HG02678 (cell line): Measurements from ENCODE around the gene TSHZ2.
"Not testable (repeated sequence)": the region's sequence is repeated elsewhere in the genome, so short reads cannot be mapped to it uniquely, and the experiment has no call there.

ENCODE experiments used
- ATAC-seq: cut with Tn5 transposase; IDR thresholded peaks from one replicate; pipeline ENCODE4 v1.9.1; 2021; ENCODE audit warnings: mild to moderate bottlenecking, moderate library complexity; ENCODE audit not compliant: unreplicated experiment

The TSHZ2 gene

DNA sequence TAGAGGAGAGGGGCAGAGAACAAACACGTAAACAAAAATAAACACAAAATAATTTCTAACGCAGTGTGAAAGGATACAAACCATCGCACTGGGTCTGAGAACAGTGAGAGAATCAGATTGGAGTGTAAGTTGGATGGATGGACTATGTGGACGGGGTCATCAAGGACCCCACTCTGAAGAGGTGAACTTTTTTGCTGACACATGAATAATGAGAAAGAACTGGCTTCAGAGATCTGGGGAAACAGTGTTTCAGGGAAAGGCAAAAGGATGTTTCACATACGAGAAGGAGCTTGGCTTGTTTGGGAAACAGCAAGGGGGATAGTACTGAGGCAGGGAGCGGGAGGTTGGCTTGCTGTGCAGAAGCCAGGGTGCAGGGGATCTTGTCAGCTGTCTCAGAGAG is 326.1 kb downstream of the TSHZ2 start:
- ATAC-seq: no peak

DNA sequence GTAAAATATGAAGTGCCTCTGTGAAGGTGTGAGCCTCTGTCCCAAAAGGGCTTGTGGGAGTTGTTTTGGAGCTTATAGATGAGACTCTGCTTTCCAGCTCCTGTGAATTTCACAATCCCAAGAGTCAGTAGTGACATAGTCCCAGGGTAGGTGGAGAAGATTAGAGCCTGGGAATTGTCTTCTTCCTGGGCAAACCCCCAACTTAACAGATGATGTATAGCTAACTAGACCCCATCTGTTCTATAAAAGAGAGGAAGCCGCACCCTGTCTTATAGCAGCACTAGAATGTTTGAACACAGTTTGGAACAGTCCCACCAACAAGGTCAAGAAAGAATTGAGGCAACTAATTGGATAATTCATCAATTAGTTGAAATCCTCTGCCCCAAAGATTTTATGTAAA is 326.8 kb downstream of the TSHZ2 start:
- ATAC-seq: no peak

GRCh38 chr20:53299831-53300230 is 327.7 kb downstream of the TSHZ2 start:
- ATAC-seq: no peak

DNA sequence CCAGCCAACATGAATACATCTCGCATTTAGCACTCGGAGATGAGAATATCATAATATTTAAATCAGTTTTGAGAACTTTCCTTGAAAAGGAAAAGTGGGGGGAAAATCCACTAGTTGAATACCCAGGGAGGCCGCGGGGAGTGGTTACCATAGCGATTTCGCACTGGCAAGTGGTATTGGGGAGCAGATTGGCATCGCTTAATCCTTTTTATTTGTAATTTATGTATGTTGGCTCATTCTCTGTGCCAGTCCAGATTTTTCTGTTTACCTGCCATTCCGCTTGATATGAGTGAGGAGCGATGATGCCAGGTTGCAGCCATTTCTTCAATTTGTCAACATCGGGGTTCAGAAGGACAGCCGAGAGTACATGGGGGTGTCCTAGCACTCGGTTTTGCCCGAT is 329.7 kb downstream of the TSHZ2 start:
- no peak for ATAC-seq

GRCh38 chr20:53302695-53303412 is 330.7 kb downstream of the TSHZ2 start:
- ATAC-seq: no peak

DNA sequence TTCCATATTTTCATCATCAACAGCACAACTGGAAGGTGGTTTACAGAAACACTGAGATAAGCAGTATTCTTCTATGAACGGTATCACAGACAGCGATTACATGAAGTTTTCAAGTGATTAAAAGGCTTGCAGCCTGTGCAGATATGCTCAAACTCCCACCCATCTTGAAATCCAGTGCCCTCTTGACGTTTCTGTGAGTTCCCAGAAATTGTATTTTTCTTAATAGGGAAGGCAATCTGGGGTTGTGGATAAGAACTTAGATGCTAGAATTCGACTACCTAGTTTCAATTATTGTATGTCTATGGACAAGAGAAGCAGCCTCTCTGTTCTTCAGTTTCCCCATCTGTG is 331.2 kb downstream of the TSHZ2 start:
- no peak for ATAC-seq

- ATAC-seq: no peak
Measured at GRCh38 chr20:53304146-53304545, 332.0 kb downstream of the TSHZ2 start.

GRCh38 chr20:53306192-53306805 is 334.1 kb downstream of the TSHZ2 start:
- no peak for ATAC-seq

- ATAC-seq: no peak
Measured at GRCh38 chr20:53307964-53308597, 335.9 kb downstream of the TSHZ2 start.

DNA sequence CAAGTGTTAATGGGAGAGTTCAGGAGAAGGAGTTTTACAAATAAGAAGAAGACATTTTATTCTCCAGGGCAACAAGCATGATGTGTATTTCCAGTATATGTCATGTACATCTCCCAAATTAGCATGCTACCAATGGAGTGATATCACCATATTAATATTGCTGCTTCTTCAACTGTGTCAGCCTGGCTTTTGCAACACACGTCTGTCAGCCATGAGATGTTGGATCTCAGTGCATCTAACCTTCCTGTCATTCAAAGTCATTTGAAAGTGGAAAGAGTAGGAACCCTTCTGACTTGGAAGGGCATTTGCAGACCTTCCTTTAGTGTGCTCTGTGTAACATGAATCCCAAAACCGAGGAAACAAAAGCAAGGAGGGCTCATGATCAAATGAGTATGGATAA is 337.4 kb downstream of the TSHZ2 start:
- no peak for ATAC-seq

DNA sequence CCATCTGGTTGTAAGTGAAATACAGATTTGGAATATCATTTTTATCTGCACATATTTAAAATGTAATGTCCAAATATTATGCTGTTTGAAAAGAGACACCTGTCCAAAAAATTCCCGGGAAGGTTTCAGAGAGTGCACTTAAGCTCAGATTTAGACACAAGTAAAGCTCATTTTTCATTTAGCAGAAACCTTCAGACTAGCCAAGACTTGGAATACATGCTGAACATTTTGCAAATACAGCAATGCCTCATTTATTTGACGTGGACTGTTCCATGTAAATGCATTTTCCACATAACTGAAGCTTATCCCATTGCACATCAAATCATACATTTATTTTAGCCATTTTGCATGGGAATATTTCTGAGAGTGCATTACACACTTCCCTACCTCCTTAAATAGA is 340.8 kb downstream of the TSHZ2 start:
- ATAC-seq: no peak

DNA sequence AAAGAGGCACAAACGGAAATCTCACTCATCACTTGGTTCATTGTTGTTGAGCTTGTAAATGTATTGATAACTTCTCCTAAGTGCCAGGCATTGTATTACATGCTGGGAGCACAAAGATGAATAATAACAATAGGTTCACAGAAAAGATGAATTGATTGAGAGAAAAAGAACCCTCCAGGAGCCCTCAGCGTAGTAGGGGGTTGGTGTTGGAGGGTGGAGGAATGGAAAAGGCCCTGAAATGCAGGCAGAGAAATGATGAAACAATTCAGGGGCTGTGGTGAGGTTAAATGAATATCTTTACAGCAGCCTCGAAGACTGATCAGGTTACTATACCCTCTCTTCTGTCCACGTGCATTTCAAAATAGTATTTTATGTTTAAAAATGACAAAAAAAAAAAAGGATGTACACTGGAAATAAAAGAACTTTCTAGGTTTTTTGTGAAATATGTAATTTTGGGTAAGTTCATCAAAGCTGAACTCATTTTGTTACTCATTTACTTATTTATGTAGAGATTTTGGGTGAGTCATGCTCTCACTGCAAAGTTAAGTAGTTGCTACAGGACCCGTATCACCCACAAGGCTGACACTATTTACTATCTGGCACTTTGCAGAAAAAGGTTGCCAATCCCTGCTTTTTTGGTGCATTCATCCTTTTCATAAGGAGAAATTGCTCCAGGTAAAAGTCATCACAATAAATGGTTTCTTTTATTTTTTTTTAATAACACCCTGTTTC is 344.2 kb downstream of the TSHZ2 start:
- no peak for ATAC-seq

- no peak for ATAC-seq
Measured at GRCh38 chr20:53319200-53319599, 347.0 kb downstream of the TSHZ2 start.

DNA sequence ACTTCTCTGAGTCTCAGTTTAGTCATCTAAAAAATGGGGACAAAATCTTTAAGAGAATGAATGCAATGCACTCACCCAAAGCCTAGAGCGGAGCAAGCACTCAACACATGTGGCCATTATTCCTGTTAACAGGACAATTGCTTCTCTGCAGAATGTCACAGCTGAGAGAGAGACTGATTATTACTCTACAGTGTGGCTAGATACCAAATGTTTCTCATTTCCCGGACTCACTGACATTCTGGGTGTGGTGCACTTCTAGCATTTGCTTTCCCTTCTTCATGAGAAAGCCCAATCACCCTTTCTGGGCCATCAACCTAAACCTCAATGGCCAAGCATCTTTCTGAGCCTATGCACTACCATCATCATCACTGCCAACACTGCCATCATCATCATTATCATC is 347.6 kb downstream of the TSHZ2 start:
- no peak for ATAC-seq

DNA sequence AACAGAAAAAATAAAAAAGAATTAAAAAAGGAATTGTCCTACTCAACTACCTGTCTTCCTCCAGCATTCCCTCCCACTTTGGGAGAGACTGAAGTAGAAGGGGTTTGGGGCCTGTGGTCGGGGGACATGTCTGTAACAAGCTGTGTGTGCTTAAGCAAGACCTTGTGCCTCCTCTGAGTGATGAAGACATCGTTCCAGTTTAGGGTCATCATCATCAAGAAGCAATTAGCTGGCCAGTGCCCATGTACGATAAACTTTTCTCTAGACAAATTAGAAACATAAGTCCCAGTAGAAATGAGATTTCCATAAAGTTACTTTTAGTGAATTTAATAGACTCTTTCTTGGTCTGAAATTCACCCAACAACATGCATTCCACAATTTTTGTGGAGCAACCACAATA is 348.5 kb downstream of the TSHZ2 start:
- ATAC-seq: no peak

GRCh38 chr20:53321596-53321995 is 349.4 kb downstream of the TSHZ2 start:
- no peak for ATAC-seq

DNA sequence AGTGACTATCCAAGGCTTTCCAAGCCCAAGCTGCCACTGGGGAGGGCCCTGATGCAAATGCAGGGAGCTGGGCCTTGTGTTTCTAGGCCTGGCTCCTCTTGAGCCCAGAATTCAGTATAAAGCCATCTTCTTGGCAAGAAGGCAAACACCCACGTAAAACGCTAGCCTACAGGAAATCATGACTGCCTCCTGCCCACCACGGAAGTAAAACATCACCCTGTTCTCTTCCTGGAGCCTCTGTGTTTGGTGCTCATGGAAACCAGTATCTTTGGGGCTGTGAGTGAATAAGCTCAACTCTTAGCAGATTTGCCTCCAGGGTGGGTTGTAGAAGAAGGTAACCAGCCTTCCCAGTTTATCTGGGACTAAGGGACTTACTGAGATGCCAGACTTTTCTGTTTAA is 350.5 kb downstream of the TSHZ2 start:
- no peak for ATAC-seq

DNA sequence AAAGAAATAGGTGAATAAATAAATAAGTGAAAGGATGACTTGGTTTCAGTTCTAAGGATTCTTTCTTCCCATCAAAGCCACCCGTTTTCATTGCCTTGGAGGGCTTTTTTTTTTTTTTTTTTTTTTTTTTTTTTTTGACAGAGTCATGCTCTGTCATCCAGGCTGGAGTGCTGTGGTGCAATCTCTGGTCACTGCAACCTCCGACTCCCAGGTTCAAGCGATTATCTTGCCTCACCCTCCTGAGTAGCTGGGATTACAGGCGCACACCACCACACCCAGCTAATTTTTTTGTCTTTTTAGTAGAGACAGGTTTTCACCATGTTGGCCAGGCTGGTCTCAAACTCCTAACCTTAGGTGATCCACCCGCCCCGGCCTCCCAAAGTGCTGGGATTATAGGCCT is 351.3 kb downstream of the TSHZ2 start:
- ATAC-seq: not testable (repeated sequence)

GRCh38 chr20:53324816-53325215 is 352.7 kb downstream of the TSHZ2 start:
- ATAC-seq: no peak

- no peak for ATAC-seq
Measured at GRCh38 chr20:53328961-53329360, 356.8 kb downstream of the TSHZ2 start.

- ATAC-seq: no peak
Measured at GRCh38 chr20:53329781-53330180, 357.6 kb downstream of the TSHZ2 start.

DNA sequence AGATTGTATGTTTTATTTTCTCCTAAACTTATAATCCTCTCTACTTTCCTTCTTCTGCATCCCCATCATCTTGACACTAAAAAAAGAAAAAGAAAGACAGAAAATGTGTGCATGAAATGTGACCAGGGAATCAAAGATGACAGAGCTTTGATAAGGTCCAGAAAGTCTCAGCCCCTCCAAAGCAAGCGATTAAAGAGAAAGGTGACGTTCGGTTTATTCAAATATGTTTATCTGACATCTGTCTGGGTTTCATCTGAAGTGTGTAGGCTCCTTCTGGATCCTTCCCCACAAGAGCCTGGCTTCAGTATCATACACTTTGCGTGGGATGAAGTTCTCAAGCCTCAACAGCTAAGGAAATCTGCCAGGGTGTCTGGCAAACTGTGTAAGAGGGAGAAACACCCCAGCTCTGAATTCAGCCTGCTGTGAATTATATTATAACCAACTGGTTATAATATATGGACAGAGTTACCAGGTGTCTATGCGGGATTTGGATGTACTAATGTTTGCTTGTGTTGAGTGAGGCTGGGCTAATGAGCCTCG is 358.5 kb downstream of the TSHZ2 start:
- no peak for ATAC-seq
